Left hindlimb (tissue), 1 donor: Measurements from ENCODE around the gene STK17B.

Experiments
- DNase-seq: peaks from one replicate; pipeline ENCODE4 v3.0.0-alpha.2; 2018

The STK17B gene

DNA sequence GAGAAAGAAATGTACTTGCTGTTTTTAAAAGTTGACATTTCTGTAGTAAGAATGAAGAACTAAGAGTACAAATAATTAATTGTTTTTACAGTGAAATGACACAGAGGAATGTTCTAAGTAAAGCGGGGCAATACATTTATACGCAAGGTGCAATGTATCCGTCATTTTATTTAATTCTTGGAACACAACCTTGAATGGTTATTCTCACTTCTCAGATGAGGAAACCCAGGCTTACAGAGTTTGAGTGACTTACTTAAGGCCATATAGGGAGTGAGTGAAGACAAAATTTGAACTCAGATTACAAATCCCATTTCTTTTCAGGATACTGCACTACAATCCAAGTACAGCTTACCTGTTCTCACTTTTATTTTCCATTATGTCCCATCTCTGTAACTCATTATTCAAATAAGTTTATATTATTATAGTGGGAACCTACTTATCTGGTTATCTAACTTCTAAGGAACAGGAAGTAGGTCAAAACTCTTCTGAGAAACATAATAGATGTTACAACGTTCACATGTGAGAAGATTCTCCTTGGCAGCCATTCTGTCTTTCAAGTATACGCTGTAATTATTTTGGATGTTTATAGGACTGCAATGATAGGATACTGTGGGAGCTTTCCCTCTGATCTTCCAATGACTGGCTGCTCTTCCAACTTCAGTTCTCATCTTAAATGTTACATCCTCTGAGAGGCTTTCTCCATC is 12.3 kb upstream of the STK17B start:
- no peak for DNase-seq

DNA sequence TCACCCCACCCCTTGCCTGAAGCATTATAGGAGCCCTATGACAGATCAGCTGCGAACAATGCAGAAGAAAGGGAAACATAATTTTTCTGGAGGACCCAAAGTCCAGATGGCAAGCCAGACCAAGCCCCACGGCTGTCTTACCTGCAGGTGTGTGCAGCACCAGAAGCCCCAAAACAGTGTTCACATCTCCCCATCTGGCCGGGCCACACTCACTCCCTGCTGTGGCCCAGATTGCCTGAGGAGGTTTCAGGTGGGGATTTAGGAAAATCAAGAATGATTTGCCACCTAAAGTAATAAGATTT is 11.7 kb upstream of the STK17B start:
- DNase-seq, result no peak

GRCh38 chr2:196182439-196183171 is 11.2 kb upstream of the STK17B start:
- no peak for DNase-seq

DNA sequence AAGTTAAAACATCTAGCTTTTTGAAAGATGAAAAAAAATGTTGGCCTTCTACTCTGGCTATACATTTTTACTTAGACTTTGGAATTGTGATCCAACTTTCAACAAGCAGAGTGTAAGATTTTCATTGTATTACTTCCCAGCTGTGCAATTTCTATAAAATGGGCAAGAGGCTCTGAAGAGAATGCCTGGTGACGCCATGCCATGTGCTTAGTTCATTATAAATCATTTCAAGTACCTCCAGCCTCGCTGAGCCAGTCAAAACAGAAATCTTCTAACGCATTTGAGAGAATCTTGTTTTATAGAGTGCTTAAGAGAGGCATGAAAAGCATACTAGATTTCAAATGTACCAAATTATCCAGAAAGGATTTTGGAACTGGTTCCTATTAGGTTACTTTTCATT is 10.1 kb upstream of the STK17B start:
- no peak for DNase-seq

DNA sequence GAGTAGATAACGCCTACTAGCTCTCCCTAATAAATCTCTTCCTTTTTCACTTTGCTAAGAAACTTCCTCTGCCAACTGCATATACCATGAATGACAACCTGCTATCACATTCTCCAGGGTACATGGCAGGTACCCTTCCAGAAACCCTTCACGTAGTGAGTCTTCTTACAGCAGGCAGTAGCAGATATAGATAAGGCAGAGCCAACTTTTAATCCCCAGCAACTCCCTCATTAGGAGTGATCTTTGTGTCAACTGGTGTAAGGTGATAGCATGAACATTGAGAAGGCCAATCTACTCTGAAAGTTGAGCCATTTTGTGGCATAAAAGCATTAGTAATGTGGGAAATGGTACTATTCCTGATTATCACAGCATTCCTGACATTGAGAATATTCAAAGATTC is 5.7 kb upstream of the STK17B start:
- no peak for DNase-seq

DNA sequence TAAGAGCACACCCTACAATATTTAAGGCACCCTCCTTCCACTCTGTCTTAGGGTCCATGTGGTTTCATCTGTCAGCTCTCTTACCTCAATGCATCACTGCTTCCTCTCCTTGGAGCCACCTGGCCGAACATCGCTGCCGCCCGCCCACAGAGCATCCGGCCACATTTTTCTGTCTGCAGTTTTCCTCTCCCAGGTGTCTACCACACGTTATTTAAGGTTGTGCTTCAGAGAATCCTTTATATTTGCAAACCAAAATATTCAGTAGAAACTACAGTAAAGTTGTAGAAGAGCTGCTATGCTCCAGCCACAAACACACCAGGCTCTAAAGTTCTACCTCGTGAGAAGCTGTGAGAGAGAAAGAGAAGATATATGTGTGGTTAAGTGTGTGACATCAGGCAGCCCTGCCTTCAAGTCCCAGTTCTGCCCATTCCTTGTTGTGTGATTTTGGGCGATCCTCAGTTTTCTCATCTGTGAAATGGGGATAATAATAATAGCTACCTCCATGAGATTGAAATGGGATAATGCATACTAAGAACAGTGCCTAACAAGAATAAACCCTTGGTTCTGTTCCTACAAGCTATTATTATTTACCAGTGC is 4.9 kb upstream of the STK17B start:
- no peak for DNase-seq

DNA sequence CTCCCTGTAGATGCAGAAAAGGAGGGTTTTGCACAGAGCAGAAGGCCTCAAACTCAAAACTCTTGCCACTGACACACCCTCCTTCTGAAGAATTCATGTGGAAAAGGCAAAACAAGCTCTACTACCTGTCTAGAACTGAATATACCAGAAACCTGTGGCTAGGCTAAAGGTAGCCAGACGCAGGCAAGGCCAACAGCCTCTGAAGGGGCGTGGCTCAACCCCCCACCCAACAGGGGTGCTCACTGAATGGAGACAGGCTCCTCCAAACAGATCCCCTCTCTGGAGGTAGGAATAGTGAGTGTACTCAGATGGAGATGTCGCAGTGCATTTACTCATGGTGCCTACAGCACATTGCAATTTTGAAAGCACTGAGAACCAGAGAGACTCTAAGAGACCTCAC is 3.0 kb upstream of the STK17B start:
- DNase-seq, result no peak

- no peak for DNase-seq
Measured at GRCh38 chr2:196173505-196173904, 2.1 kb upstream of the STK17B start.

DNA sequence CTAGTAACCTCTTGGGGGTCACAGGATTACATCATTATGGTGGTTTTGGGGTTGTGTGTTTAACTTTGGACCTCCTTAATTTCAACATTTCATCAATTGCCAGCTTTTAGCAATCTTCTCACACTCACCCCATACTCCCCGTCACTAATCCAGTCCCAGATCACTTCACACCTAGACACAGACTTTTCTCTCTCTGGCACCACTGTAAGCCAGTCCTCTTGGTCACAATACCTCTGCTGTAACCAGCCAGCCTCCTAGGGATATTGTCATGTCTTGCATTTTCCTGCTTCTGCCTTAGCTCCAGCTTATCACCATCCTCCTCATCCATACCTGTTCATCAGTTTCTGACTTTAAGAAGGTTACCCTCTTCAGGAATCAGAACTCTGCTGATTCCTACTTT is 1.6 kb upstream of the STK17B start:
- no peak for DNase-seq

DNA sequence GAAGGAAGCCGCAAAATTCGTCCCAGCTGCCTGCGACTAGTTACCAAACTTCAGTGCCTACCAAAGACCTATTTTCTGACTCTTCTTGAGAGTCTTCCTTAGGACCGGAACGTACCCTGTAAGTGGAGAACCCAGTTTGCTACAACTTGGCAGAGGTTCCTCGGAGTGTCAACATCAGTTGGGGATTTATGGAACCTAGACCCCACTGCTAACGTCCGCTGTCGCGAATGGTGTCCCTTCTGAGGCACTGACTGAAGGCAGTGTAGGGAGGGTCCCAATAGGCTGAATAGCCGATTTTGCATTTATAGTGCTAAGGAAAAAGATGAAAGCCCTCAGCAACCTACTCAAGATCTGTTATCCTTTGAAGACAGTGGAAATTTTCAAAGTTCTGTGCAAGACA is 568 bp upstream of the STK17B start:
- no peak for DNase-seq

GRCh38 chr2:196170606-196171247 is 651 bp downstream of the STK17B start:
- peak; percentile 50 for DNase-seq

DNA sequence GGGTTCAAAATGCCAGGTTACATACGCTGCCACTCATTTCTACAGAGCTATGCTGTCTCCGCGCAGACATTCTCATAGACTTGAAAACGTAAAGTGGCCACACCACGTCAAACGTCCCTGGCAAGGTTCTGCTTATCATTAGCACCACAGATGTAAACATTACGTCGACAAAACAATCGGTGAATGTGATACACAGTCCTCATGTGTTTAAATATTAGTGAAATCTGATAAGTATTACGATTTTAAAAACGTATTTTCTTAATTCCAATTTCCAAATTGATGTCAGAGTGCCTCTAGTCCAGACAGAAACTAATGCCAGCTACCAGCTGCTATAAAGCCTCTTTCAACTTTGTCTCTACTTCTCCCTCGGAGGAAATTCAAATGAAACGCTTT is 1.2 kb downstream of the STK17B start:
- no peak for DNase-seq

DNA sequence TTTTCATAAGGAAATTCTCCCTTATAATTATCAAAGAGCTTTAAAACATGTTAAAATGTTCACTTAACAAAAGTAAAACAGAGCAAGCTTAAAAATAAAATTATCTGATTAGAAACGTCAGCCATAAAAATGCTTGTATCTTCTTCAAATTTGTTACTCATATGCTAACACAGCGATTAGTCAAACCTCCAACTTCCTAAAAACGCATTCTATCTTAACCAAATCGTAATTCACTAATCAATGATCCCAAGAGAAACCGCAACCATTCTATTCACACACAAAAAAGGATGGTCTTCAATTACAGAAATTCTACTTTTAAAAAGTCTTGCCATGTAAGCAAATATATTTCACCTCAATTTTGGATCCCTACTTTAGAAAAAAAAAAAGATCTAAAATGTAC is 1.9 kb downstream of the STK17B start:
- DNase-seq, result no peak

- no peak for DNase-seq
Measured at GRCh38 chr2:196168181-196168580, 3.2 kb downstream of the STK17B start.

- no peak for DNase-seq
Measured at GRCh38 chr2:196167666-196168065, 3.7 kb downstream of the STK17B start.

DNA sequence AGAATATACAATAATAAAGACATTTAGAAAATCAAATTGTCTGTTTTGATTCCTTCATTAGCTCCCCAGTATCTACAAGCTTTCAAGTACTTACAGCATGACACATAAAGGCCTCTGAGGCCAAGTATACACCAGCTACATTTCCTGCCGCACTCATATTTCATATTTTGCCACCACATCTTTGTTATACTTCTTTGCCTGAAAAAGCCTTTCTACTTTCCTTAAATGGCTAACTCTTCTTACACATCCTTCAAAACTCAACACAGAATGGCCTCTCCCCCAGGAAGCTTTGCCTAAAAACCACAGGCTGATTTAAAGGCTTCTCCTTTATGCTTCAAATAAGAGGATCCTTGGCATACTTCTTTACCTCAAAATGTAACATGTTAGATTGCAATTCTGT is 4.5 kb downstream of the STK17B start:
- no peak for DNase-seq

GRCh38 chr2:196165016-196165415 is 6.4 kb downstream of the STK17B start:
- no peak for DNase-seq

GRCh38 chr2:196163285-196163684 is 8.1 kb downstream of the STK17B start:
- no peak for DNase-seq

DNA sequence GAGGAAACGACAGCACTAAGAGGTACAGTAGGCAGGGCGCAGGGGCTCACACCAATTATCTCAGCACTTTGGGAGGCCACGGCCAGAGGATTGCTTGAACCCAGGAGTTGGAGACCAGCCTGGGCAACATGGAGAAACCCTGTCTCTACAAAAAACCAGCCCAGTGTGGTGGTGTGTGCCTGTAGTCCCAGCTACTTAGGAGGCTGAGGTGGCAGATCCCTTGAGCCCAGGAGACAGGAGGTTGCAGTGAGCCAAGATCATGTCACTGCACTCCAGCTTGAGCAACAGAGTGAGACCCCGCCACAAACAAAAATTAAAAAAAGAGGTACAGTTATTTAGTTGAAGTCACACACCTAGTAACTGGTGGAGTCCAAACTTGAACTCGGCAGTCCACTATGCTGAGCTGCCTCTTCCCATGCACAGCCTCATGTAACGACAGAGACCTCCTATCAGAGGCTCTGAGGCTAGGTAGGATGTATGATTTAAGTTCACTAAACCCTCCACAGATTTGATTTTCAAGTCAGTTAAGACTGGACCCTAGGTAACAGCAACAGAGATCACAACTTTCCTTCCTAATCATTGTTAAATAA is 8.7 kb downstream of the STK17B start:
- no peak for DNase-seq

GRCh38 chr2:196160946-196161345 is 10.4 kb downstream of the STK17B start:
- DNase-seq, result no peak

DNA sequence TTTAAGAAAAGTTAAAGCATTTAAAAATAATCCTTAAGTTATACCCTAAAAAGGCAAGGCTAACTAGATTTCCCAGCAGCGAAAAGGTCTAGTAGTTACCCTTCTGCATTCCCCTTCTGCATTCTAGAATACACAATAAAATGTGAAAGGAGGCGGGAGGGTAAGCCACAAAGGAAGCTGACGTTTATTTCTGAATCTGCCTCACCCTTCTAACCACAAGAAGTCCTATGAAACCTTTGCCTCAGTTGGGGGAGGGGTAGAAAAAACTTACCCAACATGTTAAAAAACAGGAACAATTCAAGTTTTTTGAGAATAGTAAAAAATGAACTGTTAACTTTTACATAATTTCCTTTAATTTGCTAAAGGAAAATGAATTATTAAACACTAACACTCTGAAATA is 11.3 kb downstream of the STK17B start:
- no peak for DNase-seq

DNA sequence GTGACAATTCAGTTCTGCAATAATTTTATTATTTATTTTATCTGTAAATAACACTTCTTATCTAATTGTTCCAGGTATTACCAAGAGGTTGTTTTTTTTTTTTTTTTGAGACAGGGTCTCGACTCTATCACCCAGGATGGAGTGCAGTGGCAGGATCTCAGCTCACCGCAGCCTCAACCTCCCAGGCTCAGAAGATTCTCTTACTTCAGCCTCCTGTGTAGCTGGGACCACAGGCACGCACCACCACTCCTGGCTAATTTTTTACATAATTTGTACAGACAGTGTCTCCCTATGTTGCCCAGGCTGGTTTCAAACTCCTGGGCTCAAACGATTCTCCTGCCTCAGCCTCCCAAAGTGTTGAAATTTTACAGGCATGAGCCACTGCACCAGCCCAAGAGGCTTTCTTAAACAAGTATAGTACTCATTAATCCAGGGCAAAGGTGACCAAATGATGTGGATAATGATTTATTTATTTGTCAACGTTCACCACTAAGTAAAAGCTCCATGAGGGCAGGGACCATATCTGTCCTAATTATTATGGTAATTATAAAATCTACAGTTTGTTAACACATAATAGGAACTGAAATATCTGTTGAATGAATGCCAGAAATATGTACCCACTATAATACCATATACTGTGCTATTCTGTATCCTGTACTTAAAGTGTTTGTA is 12.0 kb downstream of the STK17B start:
- DNase-seq, result no peak

- DNase-seq, result no peak
Measured at GRCh38 chr2:196155575-196155974, 15.8 kb downstream of the STK17B start.
